ENCODE data around the gene ITPR2.
"Not testable (repeated sequence)": the region's sequence is repeated elsewhere in the genome, so short reads cannot be mapped to it uniquely, and the experiment has no call there.

Gene ITPR2

DNA sequence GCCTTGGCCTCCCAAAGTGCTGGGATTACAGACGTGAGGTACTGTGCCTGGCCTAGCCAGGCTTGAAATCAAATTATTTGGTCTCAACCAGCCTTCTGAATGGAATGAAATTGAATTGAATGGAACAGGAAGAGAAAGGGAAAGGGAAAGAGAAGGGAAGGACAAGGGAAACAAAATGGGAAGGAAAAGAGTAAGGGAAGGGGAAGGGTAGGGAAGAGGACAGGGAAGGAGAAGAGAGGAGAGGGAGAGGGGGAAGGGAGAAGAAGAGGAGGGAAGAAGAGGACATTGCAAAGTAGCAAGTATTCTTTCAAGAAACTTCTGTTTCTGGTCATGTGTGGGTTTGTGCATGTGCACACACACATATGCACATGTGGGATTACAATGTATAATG is 97.8 kb downstream of the ITPR2 start:
- DNase-seq (ENCODE audit: low read depth): no peak
- TF ChIP-seq, protein P1, sequence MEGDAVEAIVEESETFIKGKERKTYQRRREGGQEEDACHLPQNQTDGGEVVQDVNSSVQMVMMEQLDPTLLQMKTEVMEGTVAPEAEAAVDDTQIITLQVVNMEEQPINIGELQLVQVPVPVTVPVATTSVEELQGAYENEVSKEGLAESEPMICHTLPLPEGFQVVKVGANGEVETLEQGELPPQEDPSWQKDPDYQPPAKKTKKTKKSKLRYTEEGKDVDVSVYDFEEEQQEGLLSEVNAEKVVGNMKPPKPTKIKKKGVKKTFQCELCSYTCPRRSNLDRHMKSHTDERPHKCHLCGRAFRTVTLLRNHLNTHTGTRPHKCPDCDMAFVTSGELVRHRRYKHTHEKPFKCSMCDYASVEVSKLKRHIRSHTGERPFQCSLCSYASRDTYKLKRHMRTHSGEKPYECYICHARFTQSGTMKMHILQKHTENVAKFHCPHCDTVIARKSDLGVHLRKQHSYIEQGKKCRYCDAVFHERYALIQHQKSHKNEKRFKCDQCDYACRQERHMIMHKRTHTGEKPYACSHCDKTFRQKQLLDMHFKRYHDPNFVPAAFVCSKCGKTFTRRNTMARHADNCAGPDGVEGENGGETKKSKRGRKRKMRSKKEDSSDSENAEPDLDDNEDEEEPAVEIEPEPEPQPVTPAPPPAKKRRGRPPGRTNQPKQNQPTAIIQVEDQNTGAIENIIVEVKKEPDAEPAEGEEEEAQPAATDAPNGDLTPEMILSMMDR (conservative IDR thresholded peaks at IDR 0.05; ENCODE audit: low read depth, low read length): no peak
- no peak overlapping the region for H3K4me3 ChIP-seq (ENCODE audit: low read length)

DNA sequence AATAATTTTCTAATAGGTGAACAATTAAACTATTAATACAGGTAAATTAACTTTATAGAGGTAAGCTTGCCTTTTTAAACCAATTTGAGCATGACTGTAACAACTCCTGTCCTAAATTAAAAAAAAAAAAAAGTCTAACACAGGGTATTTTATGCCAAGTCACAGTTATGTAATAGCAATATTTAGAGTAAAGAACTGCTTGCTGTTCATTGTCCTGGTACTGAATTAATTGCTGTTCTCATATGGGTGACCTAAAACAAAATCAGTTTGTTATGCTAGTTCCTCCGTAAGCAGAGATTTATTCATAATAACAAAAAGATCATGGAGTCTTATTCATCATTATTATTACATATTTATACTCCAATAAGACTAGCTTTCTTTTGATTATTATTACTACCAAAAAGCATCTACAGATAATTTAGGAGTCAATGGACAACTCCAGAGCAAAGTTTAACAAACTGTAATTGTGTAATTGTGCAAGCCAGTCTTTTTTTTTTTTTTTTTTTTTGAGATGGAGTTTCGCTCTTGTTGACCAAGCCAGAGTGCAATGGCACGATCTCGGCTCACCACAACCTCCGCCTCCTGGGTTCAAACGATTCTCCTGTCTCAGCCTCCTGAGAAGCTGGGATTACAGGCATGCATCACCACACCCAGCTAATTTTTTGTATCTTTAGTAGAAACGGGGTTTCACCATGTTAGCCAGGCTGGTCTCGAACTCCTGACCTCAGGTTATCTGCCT is 98.3 kb downstream of the ITPR2 start:
- no peak for DNase-seq (ENCODE audit: low read depth)
- no peak overlapping the region for H3K4me3 ChIP-seq (ENCODE audit: low read length)
- TF ChIP-seq, protein P1 (conservative IDR thresholded peaks at IDR 0.05; ENCODE audit: low read depth, low read length): no peak

DNA sequence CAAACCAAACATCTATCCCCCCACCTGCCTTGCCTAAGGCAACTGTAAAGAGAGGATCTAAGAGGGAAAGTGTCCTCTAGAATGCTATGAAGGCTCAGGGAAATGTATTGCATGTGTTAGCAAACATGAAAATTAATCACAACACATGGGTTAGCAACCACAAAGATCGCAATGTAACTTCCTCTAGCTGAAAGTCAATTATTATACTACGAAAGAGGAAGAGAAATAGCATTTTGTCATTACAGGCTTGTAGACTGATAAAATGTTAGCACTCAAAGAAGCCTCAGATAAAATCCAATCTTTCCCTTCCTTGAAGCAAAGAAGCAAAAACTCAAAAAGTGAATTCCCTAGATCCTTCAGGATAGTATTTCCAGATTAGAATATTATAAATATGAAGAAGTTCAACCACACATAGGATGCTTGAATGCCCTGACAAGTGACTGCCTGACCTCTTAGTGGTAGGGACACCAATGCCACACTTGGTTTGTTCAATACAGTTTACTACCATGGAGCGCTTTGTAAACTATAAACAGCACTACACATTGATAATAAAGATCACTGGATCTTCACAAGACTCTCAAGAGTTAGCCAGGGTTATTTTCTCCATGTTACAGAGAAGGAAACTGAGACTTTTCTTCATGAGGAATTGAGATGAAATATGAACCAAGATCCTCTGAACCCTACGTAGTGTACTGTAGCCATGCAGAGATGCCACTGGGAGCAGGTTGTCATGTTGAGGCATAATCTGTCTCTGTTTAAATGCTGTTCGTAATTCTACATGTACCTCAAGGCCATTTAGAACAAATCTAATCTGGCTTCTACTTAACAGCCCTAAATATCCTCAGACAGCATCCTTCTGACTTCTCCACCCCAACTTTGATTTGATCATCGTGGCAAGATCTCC is 100.7 kb downstream of the ITPR2 start:
- DNase-seq (ENCODE audit: low read depth): no peak
- TF ChIP-seq, protein P1 (conservative IDR thresholded peaks at IDR 0.05; ENCODE audit: low read depth, low read length): no peak
- no peak overlapping the region for H3K4me3 ChIP-seq (ENCODE audit: low read length)

DNA sequence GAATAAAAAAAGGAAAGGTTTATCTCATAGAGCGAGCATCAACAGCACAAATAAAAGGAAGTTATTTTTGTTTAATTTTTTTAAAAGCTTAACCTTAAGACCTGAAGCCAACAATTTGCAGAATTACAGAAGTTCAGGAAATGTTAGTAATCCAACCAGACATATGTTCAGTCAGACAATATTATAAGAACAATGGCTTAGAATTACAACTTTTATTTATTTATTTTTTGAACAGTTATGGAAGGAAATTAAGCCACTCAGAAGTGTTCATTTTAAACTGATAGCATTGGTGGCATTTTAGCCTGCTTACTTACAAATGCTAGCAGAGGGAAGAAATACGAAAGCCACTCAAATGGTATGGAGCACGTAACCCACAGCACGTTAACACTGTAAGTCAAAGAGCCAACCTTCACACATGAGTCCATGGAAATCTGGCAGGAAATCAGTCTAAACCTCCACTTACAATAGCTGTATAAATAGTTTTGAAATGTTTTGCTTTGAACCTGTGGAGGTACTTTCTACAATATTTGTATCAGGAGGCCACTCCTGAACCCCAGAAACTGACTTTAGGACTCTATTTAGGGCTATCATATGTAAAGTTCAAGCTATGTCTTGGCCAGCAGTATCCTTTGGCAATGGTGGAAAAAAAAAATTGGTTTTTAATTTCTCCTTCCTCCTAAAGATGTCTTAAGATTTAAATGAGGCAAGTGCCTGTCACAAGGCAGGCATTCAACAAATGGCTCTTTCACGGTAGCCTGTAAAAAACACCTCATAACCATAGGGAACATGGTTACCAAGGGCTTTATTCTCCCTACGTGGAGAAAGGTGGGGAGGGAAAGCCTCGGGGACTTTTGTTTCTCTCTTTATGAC is 102.3 kb downstream of the ITPR2 start:
- DNase-seq (ENCODE audit: low read depth): no peak
- no peak overlapping the region for H3K4me3 ChIP-seq (ENCODE audit: low read length)
- TF ChIP-seq, protein P1 (conservative IDR thresholded peaks at IDR 0.05; ENCODE audit: low read depth, low read length): no peak

DNA sequence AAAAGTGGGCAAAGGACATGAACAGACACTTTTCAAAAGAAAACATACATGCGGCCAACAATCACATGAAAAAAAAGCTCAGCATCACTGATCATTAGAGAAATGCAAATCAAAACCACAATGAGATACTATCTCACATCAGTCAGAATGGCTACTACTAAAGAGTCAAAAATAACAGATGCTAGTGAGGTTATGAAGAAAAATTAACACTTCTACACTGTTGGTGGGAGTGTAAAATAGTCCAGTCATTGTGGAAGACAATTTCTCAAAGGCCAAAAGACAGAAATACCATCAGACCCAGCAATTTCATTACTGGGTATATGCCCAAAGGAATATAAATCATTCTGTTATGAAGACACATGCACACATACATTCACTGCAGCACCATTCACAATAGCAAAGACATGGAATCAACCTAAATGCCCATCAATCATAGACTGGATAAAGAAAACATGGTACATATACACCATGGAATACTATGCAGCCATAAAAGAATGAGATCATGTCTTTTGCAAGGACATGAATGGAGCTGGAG is 103.8 kb downstream of the ITPR2 start:
- not testable (repeated sequence) for DNase-seq (ENCODE audit: low read depth); H3K4me3 ChIP-seq (ENCODE audit: low read length)

DNA sequence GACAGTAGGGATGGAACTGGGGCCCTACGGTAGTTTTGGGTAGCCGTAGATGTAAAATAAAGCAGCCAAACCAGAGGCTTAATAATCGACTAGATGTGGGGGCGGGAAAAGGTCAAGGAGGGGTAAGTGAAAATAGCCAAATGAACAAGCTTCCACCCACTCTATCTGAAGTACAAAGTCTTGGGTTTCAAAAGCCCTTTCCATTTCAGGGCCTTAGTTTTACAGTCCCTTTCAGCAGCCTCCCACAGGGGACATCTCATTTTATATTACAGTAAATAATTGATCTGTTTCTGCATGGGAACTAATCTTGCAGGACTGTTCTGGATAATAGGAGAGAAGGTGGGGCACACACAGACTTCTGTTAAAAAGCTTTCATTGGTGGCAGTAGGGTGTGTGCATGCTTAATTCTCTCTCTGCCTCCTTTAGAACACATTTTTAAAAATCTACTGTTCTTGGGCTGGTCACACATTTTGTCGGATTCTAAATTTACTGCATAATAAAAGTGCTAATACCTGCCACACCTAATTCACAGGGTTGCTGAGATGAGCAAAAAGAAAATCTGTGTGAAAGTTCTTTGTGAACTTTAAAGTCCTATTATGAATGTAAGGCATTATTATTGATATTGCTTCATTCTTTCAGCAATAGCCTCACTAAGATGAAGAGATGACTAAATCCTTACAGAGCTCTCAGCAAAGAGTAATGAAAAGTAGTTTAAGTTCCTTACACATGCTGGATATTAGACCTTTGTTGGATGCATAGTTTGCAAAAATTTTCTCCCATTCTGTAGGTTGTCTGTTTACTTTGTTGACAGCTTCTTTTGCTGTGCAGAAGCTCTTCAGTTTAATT is 104.6 kb downstream of the ITPR2 start:
- DNase-seq (ENCODE audit: low read depth): no peak

More for the DNA sequence above, 104.6 kb downstream of the ITPR2 start:
- TF ChIP-seq, protein P1 (conservative IDR thresholded peaks at IDR 0.05; ENCODE audit: low read depth, low read length): no peak
- H3K4me3 ChIP-seq (ENCODE audit: low read length): no peak overlapping the region

Data from retinal pigment epithelial cell (primary cell).